ELR (cell line): ENCODE results near the gene PACRG.

Experiments
- DNase-seq: peaks from one replicate; pipeline ENCODE4 v3.0.0-alpha.2; 2015; ENCODE audit warnings: low read depth

Gene PACRG

GRCh38 chr6:163288915-163289314 lies 561.1 kb downstream of the PACRG start:
- DNase-seq, result no peak

GRCh38 chr6:163289447-163289846 lies 561.7 kb downstream of the PACRG start:
- DNase-seq, result no peak

GRCh38 chr6:163290545-163291274 lies 562.9 kb downstream of the PACRG start:
- no peak for DNase-seq

GRCh38 chr6:163291622-163292021 lies 563.8 kb downstream of the PACRG start:
- peak; percentile 30 for DNase-seq

GRCh38 chr6:163293286-163293685 lies 565.5 kb downstream of the PACRG start:
- DNase-seq, result no peak

GRCh38 chr6:163294734-163295133 lies 567.0 kb downstream of the PACRG start:
- DNase-seq, result no peak

GRCh38 chr6:163296835-163297519 lies 569.2 kb downstream of the PACRG start:
- DNase-seq, result no peak

- no peak for DNase-seq
Observed at GRCh38 chr6:163298079-163298830, 570.5 kb downstream of the PACRG start.

- DNase-seq, result no peak
Observed at GRCh38 chr6:163300838-163301237, 573.1 kb downstream of the PACRG start.

GRCh38 chr6:163301726-163302635 lies 574.2 kb downstream of the PACRG start:
- no peak for DNase-seq

GRCh38 chr6:163302747-163303146 lies 575.0 kb downstream of the PACRG start:
- peak; percentile 26 for DNase-seq

GRCh38 chr6:163306000-163306399 lies 578.2 kb downstream of the PACRG start:
- DNase-seq, result no peak

GRCh38 chr6:163308629-163309440 lies 581.1 kb downstream of the PACRG start:
- DNase-seq, result no peak

GRCh38 chr6:163309491-163310026 lies 581.8 kb downstream of the PACRG start:
- peak; percentile 62 for DNase-seq

- no peak for DNase-seq
Observed at GRCh38 chr6:163310096-163310972, 582.6 kb downstream of the PACRG start.

- DNase-seq, result no peak
Observed at GRCh38 chr6:163310973-163311383, 583.2 kb downstream of the PACRG start.

- peak; percentile 83 for DNase-seq
Observed at GRCh38 chr6:163311830-163312229, 584.1 kb downstream of the PACRG start.

GRCh38 chr6:163313566-163313965 lies 585.8 kb downstream of the PACRG start:
- DNase-seq, result no peak

GRCh38 chr6:163313981-163314380 lies 586.2 kb downstream of the PACRG start:
- DNase-seq, result no peak
